Heart right ventricle (tissue), 16 donors: Measurements from ENCODE around the gene CGREF1. TPM values are rescaled to one million over a fixed set of nuclear protein-coding genes. Genes with fewer than 3 reads are reported as not detected.

Source experiments
- ATAC-seq, 8 donors: fragments of 200-7000 bp; cut with Tn5 transposase; one replicate each; pipeline ENCODE4 v1.9.1; 2020; ENCODE audit warnings: mild to moderate bottlenecking in 8 of 8, moderate library complexity in 8 of 8, moderate number of reproducible peaks in 1 of 8
- DNase-seq, 2 donors: peaks; one replicate each; pipeline ENCODE4 v3.0.0-alpha.2; 2020
- H3K27ac ChIP-seq, 10 donors: fragments of 200-600 bp; sonication (generic) in 2 of 10; one replicate each; pipeline versions ENCODE4 v1.5.0 to v1.8.0; 2020 to 2022; ENCODE audit warnings: mild to moderate bottlenecking in 3 of 10
- H3K27me3 ChIP-seq, 7 donors: fragments of 200-600 bp; one replicate each; pipeline ENCODE4 v1.8.0; 2021 to 2022; ENCODE audit warnings: mild to moderate bottlenecking in 2 of 7
- H3K36me3 ChIP-seq, 9 donors: fragments of 200-600 bp; sonication (generic) in 1 of 9; one replicate each; pipeline versions ENCODE4 v1.5.0 to v1.8.0; 2020 to 2022; ENCODE audit warnings: mild to moderate bottlenecking in 2 of 9
- H3K4me1 ChIP-seq, 9 donors: fragments of 200-600 bp; sonication (generic) in 1 of 9; one replicate each; pipeline versions ENCODE4 v1.5.0 to v1.8.0; 2020 to 2022; ENCODE audit warnings: mild to moderate bottlenecking in 4 of 9
- H3K4me3 ChIP-seq, 10 donors: fragments of 200-600 bp; sonication (generic) in 2 of 10; one replicate each; pipeline versions ENCODE4 v1.5.0 to v1.8.0; 2020 to 2022; ENCODE audit warnings: mild to moderate bottlenecking in 7 of 10, moderate library complexity in 2 of 10
- H3K9me3 ChIP-seq, 11 donors: fragments of 200-600 bp in 10 of 11; sonication (generic) in 2 of 11; one replicate each; pipeline versions ENCODE4 v1.5.0 to v1.8.0; 2013 to 2022; ENCODE audit warnings: mild to moderate bottlenecking in 2 of 11, control low read depth in 1 of 11, moderate library complexity in 1 of 11
- WGBS, 2 donors: extraction: QIAGEN DNeasy Blood & Tissue Kit; methylation state at CpG; one replicate each; pipeline ENCODE4 v1.1.7; 2013; ENCODE audit warnings: inconsistent platforms in 1 of 2; 5-methylcytosine and 5-hydroxymethylcytosine counted together
- intact Hi-C, 10 donors: fragments of 100-400 bp; cut with DNase I; formaldehyde crosslinking; loops; one replicate each; pipeline versions ENCODE4 v1.11.1 to v1.14.2; 2022
- polyA plus RNA-seq, 2 donors: library from polyadenylated mRNA; stranded (reverse); fragments of 200-250 nt; gene quantifications; one replicate each; pipeline ENCODE4 v1.2.3, GENCODE V29; 2013
- total RNA-seq, 10 donors: library from RNA; stranded (reverse); fragmentation: NEBNext Ultra II Directional in 3 of 10; extraction: Animal tissue kit (Norgen Biotek cat#: 25700) in 3 of 10; gene quantifications; one replicate each; pipeline versions ENCODE4 v1.2.1 to v1.2.4, GENCODE V29; 2021 to 2023
- TF ChIP-seq, protein P1 (sequence below), 9 donors: fragments of 200-600 bp; sonication (generic) in 2 of 9; IDR thresholded peaks; one replicate each; pipeline versions ENCODE4 v1.5.0 to v1.8.0; 2021 to 2022; ENCODE audit warnings: antibody characterized with exemption in 9 of 9, mild to moderate bottlenecking in 5 of 9, moderate library complexity in 1 of 9
- donor health status: Arrhythmogenic right ventricular cardiomyopathy.
- donor health status: ischemic (EF 13 %, LVEDD 7.1; RV severe dilation, severe dysfunction).
- donor health status: healthy with polysubstance abuse.
- donor health status: DM: no; HTN: yes; CAD: no.
- donor health status: DM: no; HTN: no; CAD: no.
- donor health status: ischemic (EF 25% LVEDD 6.9; RV normal size, moderate dysfunction).
- donor health status: ischemic (EF 25% LVEDD 5.7; RV mildly dilated, moderate dysfunction).
- donor health status: healthy.
- donor health status: DM: yes; HTN: yes; CAD: no.
- donor health status: Ischemic cardiomyopathy.
- donor health status: ischemic (EF 35%, LVEDD 5.7; RV mildly dilated, moderate dysfunction).
- donor health status: nonischemic (EF 11% LVEDD 7.7; RV severe dilation, severe dysfunction).
- donor health status: DM: yes; HTN: yes; CAD: no.
- donor health status: PGD.
- donor health status: ischemic (EF 29% LVEDD 5.4; RV normal size, mild dysfunction).
- donor health status: nonischemic (EF 23%, LVEDD 6.1; RV moderate dilation, normal function).

CGREF1 gene
- total and polyA plus RNA-seq, 12 donors = 0.21 to 1.2 (median 0.68) TPM

DNA sequence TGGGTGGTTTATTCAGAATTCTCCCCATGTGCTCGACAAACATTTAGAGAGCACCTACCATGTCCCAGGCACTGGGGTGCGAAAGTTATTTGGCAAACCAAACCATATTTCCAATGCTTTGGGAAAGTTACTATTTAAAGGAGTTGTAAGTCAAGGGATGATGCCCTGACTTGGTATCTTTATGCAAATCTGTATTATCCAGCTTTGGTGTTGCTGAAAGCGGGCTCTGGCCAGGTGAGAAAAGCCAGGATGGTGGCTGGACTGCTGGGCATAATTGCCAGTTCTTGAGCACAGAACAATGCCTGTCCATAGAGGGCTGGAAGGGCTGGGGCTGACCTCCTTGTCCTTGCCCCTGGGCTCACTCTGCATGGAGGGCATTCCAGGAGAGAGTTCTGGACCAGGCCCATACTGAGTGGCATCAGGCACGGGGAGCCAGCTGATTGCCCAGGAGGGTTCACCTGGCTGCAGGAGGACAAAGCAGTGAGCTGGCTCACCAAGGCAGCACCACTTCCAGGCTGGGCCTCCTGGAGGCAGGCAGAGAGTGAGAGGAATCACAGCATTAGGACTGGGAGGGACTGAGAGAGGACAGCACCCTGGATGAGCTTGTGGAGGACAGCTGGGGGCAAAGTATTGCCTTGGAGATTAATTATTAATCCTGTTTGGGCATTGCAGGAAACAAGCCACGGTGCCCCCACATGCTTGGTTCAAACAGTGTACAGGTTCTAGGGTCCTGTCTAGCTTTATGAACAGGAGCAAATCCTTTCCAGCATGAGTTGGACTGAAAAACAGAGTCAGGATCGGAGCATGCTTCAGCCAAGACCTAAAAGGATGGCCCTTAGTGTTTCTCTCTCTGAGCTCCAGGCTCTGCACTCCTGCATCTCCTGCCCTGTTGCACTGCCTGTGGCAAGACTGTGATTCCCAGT lies 25.2 kb downstream of the CGREF1 start:
- no peak overlapping the region for H3K4me3 ChIP-seq
- peaks cover 0 to 14% (median 12%) of the 10 kb centered on the region in 9 donors for H3K4me1 ChIP-seq
- H3K27ac ChIP-seq = no peak overlapping the region
- intact Hi-C loops = loop anchor here in 2 of 10 donors (10.0 kb wide), 1 partner anchor 211 kb away; the partner anchor contains the start of gene UCN (in 2 of the 2)
- H3K9me3 ChIP-seq = no peaks in the 10 kb centered on the region
- no peaks in the 10 kb centered on the region for H3K27me3 ChIP-seq
- no peak for DNase-seq
- TF ChIP-seq, protein P1, sequence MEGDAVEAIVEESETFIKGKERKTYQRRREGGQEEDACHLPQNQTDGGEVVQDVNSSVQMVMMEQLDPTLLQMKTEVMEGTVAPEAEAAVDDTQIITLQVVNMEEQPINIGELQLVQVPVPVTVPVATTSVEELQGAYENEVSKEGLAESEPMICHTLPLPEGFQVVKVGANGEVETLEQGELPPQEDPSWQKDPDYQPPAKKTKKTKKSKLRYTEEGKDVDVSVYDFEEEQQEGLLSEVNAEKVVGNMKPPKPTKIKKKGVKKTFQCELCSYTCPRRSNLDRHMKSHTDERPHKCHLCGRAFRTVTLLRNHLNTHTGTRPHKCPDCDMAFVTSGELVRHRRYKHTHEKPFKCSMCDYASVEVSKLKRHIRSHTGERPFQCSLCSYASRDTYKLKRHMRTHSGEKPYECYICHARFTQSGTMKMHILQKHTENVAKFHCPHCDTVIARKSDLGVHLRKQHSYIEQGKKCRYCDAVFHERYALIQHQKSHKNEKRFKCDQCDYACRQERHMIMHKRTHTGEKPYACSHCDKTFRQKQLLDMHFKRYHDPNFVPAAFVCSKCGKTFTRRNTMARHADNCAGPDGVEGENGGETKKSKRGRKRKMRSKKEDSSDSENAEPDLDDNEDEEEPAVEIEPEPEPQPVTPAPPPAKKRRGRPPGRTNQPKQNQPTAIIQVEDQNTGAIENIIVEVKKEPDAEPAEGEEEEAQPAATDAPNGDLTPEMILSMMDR (IDR thresholded peaks at IDR 0.05) = no peak
- no peak for ATAC-seq
- no peaks in the 10 kb centered on the region for H3K36me3 ChIP-seq
- 89 to 93% methylated on average over 6 of the region's 6 CpGs for WGBS, 2 donors

DNA sequence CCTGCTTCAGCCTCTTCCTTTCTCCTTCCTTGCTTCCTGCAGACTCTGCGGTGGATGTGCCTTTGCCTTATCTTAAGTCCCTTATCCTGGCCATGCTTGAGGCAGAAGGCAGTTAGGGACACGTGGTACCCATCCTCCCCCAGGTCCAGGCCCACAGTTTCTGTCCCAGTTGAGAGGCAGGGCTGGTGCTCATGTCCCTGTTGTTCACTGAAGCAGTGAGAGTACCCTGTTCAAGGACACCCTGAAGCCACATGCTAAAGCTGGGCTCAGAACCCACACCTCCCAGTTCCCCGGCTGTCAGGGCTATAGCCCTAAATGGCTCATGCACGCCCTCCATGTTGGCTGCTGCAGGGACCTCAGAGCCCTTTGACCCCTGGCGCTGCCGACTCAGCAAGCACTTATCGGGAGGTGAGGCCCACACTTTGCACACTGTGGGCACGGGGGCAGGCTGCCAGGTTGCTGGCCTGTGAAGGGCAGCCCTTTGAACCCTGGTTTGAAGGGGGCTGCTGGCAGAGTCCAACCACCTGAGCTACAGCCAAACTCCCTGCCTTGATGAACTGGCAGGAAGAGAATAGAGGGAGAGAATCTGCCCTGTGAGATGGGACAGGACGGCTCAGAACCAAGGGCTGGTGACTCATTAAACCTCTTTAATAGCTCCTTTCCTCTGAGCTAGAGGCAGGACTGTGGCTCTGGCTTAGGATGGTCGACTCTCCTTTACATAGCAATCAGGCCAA lies 26.1 kb downstream of the CGREF1 start:
- no peak overlapping the region for H3K4me3 ChIP-seq
- H3K4me1 ChIP-seq = peaks cover 0 to 14% (median 12%) of the 10 kb centered on the region in 9 donors
- no peaks in the 10 kb centered on the region for H3K9me3 ChIP-seq
- H3K36me3 ChIP-seq = no peaks in the 10 kb centered on the region
- 76 to 78% methylated on average over 10 of the region's 10 CpGs for WGBS, 2 donors
- H3K27ac ChIP-seq = no peak overlapping the region
- no peak for ATAC-seq
- no peaks in the 10 kb centered on the region for H3K27me3 ChIP-seq
- DNase-seq = no peak
- TF ChIP-seq, protein P1 (IDR thresholded peaks at IDR 0.05) = no peak
- intact Hi-C loops = loop anchor here in 2 of 10 donors (10.0 kb wide), 1 partner anchor 212 kb away; the partner anchor contains the start of gene UCN (in 2 of the 2)

DNA sequence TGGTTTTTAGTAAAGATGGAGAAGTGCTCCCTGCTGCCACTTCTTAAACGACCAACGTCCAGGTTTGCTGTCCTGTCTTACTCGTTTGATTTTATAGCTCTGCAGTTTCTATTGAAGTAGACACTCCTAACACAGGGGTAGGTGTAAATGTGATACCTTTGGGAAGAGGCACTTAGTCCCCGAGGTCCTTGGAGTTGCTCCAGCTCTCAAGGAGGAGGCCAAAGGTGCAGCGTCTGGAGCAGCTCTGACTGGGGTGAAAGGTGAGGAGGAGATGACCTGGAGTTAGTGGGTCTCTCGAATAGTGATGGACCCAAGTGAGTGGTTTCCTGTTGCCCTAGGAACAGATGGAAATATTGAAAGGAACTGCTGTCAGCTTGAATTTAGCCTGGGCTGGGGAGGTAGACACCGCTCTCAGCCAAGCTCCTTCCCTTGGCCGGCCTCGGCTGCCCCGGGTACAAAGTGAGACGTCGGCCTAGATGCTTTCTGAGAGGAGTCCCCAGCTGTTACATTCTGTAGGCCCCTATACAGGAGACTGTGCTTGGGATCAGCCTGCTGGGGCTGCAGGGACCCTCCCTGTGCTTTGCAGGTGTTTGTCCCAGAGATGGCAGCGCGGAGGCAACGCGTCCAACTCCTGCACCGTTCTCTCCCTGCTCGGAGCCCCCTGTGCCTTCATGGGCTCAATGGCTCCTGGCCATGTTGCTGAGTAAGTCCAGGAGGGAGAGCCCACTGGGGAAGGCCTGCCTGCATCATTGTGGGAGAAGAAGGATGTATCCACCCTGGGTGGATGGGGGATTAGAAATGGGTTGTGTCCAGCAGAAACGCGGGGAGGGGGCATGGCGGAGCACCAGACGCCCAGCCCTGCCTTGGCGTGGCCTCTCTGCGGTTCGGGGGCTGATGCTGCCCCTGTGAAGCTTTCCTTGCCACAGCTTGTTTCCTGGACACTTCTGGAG lies 26.9 kb downstream of the CGREF1 start:
- WGBS, 2 donors = 78 to 79% methylated on average over 25 of the region's 25 CpGs
- ATAC-seq (no peak), DNase-seq (no peak)
- Histone ChIP-seq H3K27ac (no peak overlapping the region), H3K27me3 (no peaks in the 10 kb centered on the region), H3K36me3 (no peaks in the 10 kb centered on the region), H3K4me1 (peaks cover 4 to 22% (median 16%) of the 10 kb centered on the region in 9 donors), H3K4me3 (no peak overlapping the region), H3K9me3 (no peaks in the 10 kb centered on the region)
- intact Hi-C loops = loop anchor here in 2 of 10 donors (10.0 kb wide), 1 partner anchor 213 kb away; the partner anchor contains the start of gene UCN (in 2 of the 2)
- TF ChIP-seq, protein P1 (IDR thresholded peaks at IDR 0.05) = no peak
